NCI-H1048 (cell line): ENCODE results near the gene ASCL1.

ENCODE experiments used
- DNase-seq: peaks from one replicate; lab custom pipeline; 2025; lab: John Stamatoyannopoulos, UW

The ASCL1 gene

DNA sequence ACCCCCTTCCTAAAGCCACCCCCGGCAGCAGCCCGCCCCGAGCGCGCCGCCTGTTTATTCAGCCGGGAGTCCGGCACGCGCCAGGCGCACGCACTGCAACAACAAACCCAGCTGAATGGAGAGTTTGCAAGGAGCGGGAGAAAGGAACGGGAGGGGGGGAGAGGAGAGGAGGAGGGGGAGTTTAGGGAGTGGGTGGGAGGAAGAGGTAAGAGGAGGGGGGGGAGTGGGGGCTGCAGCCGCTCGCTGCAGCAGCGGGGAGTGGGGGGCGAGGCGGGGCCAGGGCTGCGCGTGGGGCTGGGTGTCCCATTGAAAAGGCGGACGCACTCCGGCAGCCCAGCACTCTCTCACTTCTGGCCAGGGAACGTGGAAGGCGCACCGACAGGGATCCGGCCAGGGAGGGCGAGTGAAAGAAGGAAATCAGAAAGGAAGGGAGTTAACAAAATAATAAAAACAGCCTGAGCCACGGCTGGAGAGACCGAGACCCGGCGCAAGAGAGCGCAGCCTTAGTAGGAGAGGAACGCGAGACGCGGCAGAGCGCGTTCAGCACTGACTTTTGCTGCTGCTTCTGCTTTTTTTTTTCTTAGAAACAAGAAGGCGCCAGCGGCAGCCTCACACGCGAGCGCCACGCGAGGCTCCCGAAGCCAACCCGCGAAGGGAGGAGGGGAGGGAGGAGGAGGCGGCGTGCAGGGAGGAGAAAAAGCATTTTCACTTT is at the start of gene ASCL1:
Gene ASCL1, plus strand, starts transcription at position 336 of the 712 bp plus-strand sequence. CDS start 571 bp downstream, outside the sequence.
- no peak for DNase-seq

DNA sequence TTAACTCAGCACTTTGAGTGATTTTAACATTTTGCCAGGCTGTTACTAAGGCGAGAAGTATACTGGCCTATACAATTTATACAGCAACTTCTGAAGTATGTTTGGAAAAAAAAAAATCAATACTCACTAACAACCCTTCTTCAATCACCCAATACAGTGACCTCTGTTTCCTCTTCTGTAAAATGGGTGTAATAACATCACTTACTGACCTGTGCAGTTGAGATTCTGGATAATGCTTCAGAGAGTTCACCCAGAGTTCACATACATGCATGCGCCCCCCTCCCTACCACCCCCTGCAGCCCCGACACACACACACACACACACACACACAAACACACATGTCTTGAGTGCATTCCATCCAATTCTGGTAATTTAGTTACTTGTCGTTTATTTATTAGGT is 49.6 kb upstream of the ASCL1 start:
- DNase-seq = no peak

DNA sequence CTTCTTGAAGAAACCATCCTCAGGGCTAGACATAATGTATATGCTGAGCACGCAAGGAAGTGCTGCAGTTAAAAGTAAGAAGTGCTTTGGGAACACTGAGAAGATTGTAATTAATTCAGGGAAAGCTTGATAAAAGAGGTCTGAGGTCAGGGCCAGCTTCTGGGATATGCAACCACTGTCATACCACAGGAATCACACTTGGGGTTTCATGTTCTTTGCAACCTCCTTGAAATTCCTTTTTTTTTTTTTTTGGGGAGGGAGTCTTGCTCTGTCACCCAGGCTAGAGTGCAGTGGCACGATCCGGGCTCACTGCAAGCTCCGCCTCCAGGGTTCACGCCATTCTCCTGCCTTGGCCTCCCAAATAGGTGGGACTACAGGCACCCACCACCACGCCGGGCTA is 47.3 kb upstream of the ASCL1 start:
- DNase-seq = no peak

DNA sequence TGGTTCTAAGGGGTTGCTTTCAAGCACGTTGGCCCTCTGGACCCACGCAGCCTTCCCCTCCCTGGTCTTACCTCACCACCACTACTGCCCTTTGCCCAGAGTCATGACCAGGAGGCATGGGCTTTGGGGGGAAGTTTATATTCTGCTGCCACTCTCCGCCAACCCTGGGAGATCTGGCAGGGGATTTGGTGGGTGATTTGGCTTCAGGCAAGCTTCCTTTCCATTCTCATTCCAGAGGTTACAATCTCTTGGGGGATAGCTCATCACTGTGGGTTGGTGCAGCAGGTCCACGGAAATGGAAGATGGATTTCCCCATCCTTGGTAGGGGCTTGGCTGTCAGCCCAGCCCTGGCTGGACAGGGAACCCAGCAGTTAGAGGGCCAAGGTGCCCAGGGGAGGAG is 46.7 kb upstream of the ASCL1 start:
- no peak for DNase-seq

DNA sequence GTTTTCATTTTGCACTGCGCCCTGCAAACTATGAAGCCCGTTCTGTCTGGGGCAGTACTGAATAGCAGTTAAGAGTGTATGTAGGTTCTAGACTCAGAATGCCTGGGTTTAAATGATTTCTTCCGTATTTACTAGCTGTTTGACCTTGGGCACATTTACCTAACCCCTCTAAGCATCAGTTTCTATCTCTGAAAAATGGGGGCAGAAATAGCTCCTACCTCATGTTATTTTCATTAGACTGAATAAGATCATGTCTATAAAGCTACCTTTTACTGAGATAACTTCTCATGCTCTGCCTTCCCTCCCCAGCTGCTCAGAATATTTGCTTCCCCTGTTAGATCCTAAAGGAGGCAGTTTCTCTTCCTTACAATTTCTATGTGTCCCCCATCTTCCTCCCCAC is 46.2 kb upstream of the ASCL1 start:
- DNase-seq = no peak

DNA sequence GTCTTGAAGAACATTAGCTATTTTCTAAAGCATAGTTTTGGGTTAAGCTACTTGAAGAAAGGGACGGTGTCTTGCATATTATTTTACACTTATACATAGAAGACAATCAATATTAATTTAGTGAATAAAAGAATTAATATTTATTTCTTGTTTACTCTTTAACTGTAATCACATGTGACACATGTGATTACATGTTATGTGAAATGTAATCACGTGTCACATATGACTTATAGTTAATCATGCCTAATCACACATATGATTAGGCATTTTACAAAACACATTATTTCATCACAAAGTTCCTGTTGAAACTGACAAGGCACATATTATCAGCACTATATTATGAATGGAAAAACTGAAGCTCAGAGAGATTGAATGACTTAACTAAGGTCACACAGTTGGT is 45.2 kb upstream of the ASCL1 start:
- DNase-seq = no peak

DNA sequence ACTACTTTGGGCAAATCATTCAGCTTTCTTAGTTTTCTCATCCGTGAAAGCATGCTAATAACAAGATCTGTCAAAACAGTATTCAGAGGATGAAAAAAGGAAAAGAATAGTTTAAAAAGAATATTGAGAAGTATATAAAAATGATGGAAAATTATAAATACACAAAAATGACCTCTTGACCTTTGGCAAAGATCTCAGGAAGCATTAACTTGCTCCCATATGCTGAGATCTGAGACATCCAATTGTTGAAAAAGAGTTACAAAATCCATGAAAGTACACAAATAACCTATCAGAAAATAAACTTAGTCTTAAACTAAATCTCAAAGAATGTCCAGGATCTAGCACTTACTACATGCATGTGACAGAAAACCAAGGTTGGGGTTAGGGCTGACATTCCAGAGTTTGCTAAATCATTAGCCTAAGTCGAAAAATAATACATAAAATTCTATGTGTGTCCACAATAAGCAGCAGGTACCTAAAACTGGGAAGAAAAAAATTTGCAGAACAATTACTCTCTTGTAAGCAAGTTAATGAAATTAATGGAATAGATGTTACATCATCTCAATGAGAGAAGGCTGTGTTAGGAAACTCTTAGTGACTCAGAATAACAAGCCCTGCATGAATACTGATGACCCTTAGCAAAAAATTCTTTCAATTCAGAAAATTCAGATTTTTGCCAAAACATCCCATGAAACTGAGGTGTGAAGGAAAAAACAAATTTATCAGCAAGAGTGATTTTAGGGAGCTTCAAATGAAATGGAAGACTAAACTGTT is 43.8 kb upstream of the ASCL1 start:
- no peak for DNase-seq

DNA sequence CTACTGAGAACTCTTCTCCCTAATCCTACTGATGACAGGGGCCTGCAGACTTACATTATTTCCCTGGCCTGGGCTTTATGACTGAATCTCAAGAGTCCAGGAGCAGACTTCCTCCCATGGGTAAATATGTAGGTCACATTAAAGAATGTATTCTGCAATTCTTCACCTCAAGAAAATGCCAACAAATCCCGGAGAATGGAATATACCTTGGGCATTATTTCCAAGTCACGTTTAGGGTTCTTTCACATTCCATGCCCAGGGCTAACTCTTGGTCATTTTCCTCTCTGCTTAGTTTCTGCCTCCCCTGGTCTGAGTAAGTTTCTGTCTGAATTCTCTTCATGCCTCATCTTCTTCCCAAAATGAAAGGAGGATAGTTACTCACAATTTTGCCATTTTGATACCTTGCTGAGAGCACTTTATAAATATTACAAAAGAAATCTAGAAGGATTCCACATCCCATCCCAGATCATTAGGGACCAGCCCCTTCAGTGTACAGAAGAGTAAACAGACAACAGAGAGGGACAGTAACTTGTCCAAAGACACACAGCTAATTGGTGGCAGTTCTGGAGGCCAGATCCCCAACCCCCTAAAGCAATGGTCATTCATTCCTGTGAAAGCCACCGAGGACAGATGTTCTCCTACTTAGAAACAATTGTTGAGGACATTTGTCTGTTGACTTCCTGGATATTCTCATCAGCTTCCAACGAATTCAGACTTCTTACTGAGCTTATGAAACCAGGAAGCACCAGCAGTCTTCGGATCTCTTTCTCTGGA is 41.0 kb upstream of the ASCL1 start:
- DNase-seq = no peak

DNA sequence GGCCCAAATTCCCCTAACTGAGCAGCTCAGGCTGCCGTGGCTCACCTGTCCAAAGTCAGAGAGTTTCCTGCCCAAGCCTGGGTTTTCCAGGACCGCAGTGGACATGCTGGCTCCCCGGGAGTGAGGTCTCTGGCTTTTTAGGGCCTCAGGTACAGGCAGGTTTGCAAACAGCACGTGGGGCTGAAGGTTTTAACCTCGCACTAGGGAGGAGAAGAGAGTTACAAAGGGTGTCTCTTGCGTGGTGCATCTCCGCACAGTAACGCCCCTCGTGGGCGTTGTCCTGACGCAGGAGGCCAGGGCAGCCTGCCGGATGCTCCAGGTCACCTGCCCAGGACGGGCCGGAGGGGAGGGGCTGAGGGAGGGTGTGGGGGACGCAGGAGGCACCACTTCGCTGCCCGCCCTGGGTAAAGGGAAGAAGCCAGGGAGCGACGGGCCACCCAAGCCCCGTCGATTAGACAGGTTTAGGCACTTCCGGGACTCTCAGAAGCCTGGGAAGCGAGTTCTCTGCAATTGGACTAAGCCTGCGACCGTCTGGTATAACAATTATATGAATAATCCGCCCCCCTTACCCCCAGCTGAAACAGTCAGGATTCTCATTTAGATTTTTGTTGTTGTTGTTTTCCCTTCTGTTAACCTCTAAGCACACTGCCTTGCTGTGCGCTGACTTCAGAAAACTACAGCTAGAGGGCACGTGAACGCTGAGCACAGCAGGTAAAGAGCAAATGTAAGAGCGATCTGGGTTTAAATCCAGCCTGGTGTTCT is 40.3 kb upstream of the ASCL1 start, which contains the start of gene PAH:
Gene PAH, minus strand, starts transcription at position 219 of the 762 bp plus-strand sequence. Its CDS starts 114 bp downstream, at position 105.
- DNase-seq = no peak

DNA sequence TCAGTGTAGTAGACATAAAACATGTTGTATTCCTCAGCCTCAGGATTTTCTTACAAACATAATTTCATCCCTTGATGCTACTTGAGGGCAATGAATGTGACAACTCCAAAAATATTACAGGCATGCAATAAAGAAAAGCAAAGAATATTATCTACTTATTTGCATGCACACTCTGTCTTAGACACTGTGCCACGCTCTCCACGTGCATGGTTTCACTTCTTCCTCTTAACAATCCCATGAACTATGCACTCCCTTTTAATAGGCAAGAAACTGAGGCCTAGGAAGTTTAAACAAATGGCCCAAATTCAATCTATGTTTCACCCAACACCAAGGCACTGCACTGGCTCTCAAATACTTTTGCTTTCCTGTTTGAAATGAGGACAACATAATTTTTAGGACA is 38.6 kb upstream of the ASCL1 start:
- DNase-seq = no peak

DNA sequence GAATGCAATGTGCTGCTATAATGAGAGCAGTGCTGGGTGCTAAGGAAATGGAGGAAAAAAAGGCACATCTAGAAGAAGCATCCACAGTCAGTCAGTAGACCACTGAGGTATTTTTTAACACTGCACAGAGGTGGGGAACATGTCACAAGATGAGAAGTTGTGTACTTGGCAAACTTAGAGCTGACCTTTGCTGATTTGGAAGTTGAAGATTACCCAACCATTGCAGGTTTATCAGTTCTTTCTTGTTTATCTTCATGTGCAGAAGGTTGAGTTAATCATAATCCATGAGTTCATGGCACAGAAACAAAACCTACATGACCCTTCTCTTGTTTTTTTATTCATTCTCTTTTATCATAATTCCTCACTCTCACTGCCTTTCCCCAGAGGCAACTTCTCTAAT is 37.2 kb upstream of the ASCL1 start:
- no peak for DNase-seq

DNA sequence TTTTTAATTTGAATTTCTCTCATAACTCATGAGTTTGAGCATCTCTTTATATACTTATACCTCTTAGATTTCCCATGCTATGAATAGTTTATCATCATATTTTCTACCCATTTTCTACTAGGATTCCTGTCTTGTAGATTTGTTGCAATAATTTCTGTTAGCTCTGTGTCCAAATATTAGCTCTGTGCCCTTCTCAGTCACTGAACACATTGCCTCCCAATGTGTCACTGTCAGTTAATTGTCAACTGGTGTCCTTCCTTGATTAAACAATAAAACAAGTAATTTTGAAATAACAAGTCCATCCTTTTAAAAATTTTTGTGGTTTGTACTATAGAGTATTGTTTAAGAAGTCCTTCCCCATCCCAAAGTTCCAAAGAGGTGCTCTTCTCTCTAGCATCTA is 36.2 kb upstream of the ASCL1 start:
- DNase-seq = no peak

DNA sequence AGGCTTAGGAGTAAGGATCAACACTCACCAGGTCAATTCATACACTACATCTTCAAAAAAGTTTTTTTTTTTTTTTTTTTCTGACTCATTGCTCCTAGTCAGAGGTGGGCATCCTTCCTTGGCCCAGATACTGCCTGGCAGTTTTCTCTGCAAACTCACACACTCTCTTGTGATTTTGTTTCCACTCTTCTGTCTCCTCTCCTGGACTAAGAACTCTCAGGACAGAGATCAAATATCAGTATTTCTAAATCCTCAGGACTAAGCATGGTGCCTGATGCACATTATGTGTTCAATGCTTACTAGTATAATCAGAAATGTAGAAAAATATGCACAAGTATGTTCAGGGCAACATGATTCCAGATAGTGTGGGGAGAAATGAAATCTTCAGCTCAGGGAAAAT is 30.3 kb upstream of the ASCL1 start:
- DNase-seq = no peak

DNA sequence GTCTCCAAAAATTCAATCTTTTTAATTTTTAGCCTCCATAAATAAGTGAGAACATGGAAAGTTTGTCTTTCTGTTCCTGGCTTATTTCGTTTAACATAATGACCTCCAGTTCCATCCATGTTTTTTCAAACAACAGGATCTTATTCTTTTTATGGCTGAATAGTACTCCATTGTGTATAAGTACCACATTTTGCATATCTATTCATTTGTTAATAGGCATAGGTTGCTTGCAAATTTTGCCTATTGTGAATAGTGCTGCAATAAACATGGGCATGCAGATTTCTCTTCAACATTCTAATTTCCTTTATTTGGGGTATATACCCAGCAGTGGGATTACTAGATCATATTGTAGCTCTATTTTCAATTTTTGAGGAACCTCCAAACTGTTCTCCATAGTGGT is 24.3 kb upstream of the ASCL1 start:
- DNase-seq = no peak

DNA sequence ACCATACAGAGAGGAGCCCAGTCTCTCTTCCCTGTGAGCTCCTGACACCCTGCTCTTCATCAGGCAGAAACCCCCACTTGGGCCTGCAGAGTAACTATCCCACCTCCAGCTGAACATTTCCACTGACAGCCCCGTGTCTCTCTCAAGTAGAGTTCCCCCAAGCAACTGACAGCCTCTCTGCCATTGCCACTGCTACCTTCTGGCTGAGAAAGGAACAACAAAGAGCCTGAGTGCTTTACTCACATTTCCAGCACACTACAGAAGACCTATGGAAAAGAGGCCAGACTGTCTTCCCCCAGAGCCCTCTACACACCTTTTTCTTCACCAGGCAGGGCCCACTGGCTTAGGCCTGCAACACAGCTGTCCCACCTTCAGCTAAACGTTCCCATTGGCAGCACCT is 18.4 kb upstream of the ASCL1 start:
- no peak for DNase-seq

DNA sequence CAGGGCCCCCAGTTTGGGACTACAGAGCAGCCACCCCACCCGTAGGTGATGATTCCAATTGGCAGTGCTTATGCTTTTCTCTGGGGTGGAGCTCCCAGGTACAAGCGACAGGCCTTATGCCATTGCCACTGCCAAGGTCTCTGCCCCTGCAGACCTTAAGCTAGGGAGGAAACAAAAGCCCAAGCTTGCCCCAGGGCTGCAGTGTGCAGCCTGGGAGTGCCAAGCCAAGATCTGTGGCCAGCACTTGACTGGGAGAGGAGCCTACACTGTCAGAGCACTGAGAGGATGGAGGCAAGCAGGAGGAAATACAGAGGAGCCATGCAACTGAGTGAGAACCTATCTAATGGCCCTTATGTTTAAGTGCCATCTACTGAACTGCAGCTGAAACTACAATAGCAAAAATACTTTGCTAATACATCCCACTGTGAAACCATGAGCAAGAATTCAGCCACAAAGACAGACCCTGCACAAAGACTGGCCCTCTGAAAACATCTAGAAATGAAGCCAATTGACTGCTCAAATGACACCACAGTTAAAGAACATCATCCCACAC is 17.7 kb upstream of the ASCL1 start:
- DNase-seq = no peak

DNA sequence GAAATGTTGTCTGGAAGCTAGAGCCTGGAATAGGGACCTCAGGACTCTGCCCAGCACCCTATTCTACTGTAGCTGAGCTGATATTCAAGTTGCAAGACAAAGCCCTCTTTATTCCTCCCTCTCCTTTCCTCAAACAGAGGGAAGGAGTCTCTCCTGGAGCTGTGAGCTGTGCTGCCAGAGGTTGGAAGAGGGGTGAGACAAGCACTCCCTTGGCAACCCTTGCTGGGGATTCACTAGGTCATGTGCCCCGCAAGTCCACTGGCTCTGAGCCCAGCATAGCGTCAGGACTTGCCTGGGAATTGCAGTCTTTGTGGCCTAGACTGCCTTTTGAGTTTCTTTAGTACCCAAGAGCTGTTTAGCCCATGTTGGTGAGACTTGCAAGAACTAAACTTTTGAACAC is 11.4 kb upstream of the ASCL1 start:
- DNase-seq = no peak

DNA sequence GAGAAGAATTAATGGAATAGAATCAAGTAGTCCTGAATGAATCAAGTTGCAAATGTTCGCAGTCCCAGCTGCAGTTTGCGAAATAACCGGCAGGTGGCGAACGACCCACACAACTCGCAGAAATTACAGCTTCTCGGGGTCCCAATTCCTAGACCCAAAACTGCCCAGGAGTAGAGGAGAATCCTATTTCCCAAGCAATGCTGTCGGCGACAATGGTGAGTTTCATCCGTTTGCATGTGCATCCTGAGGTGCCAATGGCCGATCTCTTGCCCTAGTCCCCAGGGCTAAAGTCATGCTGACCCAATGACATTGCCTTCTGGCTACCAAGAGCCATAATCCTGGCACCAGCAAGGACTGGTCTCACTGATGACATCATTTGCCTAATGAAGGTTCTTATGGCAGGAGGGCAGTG is 8.5 kb upstream of the ASCL1 start:
- DNase-seq = no peak

DNA sequence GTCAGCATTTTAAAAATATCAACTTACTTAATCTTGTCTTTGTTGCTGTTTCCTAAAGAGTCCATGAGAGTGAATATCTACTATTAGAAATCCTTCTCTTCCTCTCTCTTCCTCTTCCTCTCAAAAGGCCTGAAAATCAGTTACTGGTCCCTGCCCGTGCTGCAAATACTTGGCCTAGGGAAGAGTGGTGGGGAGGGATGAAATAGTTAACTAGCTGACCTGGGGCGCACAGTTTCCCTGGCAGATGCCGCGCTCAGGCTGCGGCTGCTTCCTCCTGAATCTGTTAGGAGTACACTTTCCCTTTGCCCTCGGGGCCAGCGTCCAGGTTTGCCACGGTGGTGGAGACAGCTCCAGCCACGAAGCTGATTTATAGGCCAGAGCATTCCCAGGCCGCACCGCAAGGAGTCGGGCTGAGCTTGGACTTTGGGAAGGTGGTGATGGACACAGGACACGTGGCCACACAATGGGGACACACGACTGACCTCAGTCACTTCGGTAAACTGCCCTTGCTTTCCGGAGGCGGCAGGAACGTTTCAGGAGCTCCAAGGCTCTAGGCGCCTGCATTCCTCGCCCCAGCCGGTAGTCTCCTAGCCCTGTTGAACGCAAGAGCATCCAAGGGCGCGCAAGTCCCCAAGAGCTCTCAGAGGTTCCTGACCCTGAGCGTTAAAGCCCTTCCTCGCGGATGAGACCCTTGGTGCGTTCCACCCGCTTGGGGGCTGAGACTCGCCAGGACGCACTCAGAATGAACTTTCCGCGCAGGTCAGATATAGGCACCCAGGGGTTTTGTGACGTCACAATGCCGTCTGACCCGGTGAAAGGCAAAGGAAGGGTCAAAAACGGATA is 7.1 kb upstream of the ASCL1 start:
- no peak for DNase-seq

DNA sequence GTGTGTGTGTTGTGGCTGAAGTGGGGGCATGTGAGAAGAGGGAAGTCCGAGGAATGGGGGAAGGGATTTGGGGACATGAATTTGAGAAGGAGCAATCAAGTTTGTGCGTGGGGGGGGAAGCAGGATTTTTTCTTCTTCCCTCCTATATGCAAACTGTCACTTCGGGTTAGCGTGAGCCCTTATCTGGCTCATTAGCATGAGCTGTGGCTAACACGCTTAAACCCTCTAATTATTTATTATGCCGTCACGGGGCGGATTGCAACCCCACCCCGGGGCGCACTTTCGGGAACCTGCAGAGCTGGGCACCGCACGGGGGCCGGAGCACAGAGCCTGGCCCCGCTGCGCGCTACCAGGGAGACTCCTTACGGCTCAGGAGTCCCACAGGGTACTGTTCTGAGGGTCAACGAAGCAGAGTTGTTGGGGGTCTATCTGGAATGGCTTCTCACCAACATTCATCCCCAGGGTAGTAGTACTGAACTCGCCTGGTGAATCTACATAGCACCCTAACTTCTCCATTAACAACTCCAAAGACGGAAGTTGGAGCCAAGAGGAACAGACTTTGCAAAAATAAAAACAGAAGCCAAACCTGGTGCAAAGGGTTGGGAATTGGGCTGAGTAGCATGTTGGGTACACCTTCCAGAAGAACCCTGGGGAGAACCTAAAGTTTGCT is 6.4 kb upstream of the ASCL1 start:
- DNase-seq = no peak
